H1 (cell line): ENCODE measurements around the gene CSRNP3. TPM values are rescaled to one million over a fixed set of nuclear protein-coding genes. Genes with fewer than 3 reads are reported as not detected.

Source experiments
- CTCF ChIA-PET: fragments of 300-600 bp; sonication (Branson Sonifier 250); formaldehyde crosslinking; loops from one replicate; lab custom pipeline; 2021; ENCODE audit not compliant: partially characterized antibody; lab: Charles Lee
- POLR2A ChIA-PET: fragments of 300-600 bp; sonication (Branson Sonifier 250); formaldehyde crosslinking; loops from one replicate; lab custom pipeline; 2021; ENCODE audit warnings: inconsistent platforms; ENCODE audit not compliant: partially characterized antibody; lab: Charles Lee
- DNase-seq, 2 experiments: peaks; one replicate each; pipeline versions ENCODE4 v3.0.0 to v3.0.0-alpha.2; 2010 to 2022; ENCODE audit warnings: low spot score in 2 of 2, low read depth in 1 of 2, mixed read lengths in 1 of 2
- FAIRE-seq: peaks from 2 replicates; lab custom pipeline; 2011; peaks lifted over from hg19 to GRCh38; lab: Jason Lieb, UNC
- H2AFZ ChIP-seq: 2 replicates; pipeline ENCODE4 v1.8.1; 2012; ENCODE audit warnings: low read length, inconsistent platforms
- H2AK5ac ChIP-seq: 2 replicates; pipeline ENCODE4 v1.6.1; 2013; ENCODE audit warnings: low read depth, low read length
- H2BK120ac ChIP-seq: replicated peaks from 2 replicates; pipeline ENCODE3; 2013; ENCODE audit warnings: low read depth, low read length, inconsistent platforms
- H2BK12ac ChIP-seq: 2 replicates; pipeline ENCODE4 v1.6.1; 2013; ENCODE audit warnings: low read depth, low read length
- H2BK15ac ChIP-seq: 2 replicates; pipeline ENCODE4 v1.6.1; 2013; ENCODE audit warnings: low read length
- H2BK20ac ChIP-seq: 2 replicates; pipeline ENCODE4 v1.6.1; 2013; ENCODE audit warnings: low read length
- H2BK5ac ChIP-seq: 2 replicates; pipeline ENCODE4 v1.6.1; 2013; ENCODE audit warnings: low read depth, low read length
- H3K14ac ChIP-seq: 2 replicates; pipeline ENCODE4 v1.6.1; 2013; ENCODE audit warnings: inconsistent platforms; ENCODE audit not compliant: insufficient read length
- H3K18ac ChIP-seq: 2 replicates; pipeline ENCODE4 v1.6.1; 2013; ENCODE audit warnings: low read length; ENCODE audit errors: extremely low read depth
- H3K23ac ChIP-seq: 2 replicates; pipeline ENCODE4 v1.6.1; 2013; ENCODE audit warnings: inconsistent platforms; ENCODE audit not compliant: insufficient read length
- H3K23me2 ChIP-seq: 2 replicates; pipeline ENCODE4 v1.6.1; 2013; ENCODE audit warnings: low read depth, low read length
- H3K27ac ChIP-seq: 2 replicates; pipeline ENCODE4 v1.6.1; 2011; ENCODE audit warnings: low read depth, low read length, inconsistent platforms
- H3K27me3 ChIP-seq, 4 experiments: replicated peaks in 1 of 4; 1 replicate in 1 of 4; 2 replicates in 3 of 4; pipeline versions ENCODE4 v1.6.1 to v1.8.1; 2011 to 2013; ENCODE audit warnings: low read length in 3 of 4, mild to moderate bottlenecking in 3 of 4, inconsistent platforms in 2 of 4, mixed read lengths in 2 of 4, moderate library complexity in 1 of 4; ENCODE audit not compliant: control insufficient read depth in 3 of 4, insufficient read depth in 3 of 4; ENCODE audit errors: extremely low read depth in 1 of 4
- H3K36me3 ChIP-seq, 4 experiments: 2 replicates each; pipeline versions ENCODE4 v1.6.1 to v1.8.1; 2011 to 2013; ENCODE audit warnings: mild to moderate bottlenecking in 4 of 4, low read length in 3 of 4, moderate library complexity in 2 of 4, control low read depth in 1 of 4, inconsistent platforms in 1 of 4; ENCODE audit not compliant: insufficient read depth in 4 of 4, control insufficient read depth in 2 of 4
- H3K4ac ChIP-seq: replicated peaks from 2 replicates; pipeline ENCODE3; 2013; ENCODE audit warnings: low read length, low read depth, mixed read lengths, inconsistent platforms; ENCODE audit not compliant: insufficient read length
- H3K4me1 ChIP-seq, 4 experiments: replicated peaks in 1 of 4; 1 replicate in 1 of 4; 2 replicates in 3 of 4; pipeline versions ENCODE4 v1.6.1 to v1.8.1; 2011 to 2013; ENCODE audit warnings: low read length in 3 of 4, inconsistent platforms in 2 of 4, mixed read lengths in 1 of 4; ENCODE audit not compliant: insufficient read depth in 4 of 4, control insufficient read depth in 3 of 4
- H3K4me2 ChIP-seq, 2 experiments: 2 replicates each; pipeline versions ENCODE4 v1.6.1 to v1.8.1; 2011 to 2013; ENCODE audit warnings: low read depth in 2 of 2, low read length in 2 of 2, control low read depth in 1 of 2, inconsistent platforms in 1 of 2, mild to moderate bottlenecking in 1 of 2; ENCODE audit not compliant: insufficient read depth in 1 of 2
- H3K4me3 ChIP-seq, 4 experiments: fragments of 200-600, 300-600 bp in 1 of 4; sonication (generic), shearing (Covaris generic), sonication (Bioruptor Twin) in 1 of 4; 2 replicates each; pipeline versions ENCODE4 v1.5.1 to v1.8.1; 2011 to 2016; ENCODE audit warnings: low read length in 4 of 4, low read depth in 3 of 4, control low read depth in 2 of 4, inconsistent platforms in 2 of 4, mild to moderate bottlenecking in 2 of 4, mixed read lengths in 1 of 4, moderate library complexity in 1 of 4; ENCODE audit not compliant: insufficient read depth in 2 of 4; ENCODE audit errors: extremely low read depth in 1 of 4
- H3K56ac ChIP-seq: replicated peaks from 2 replicates; pipeline ENCODE3; 2013; ENCODE audit warnings: low read depth, mild to moderate bottlenecking, mixed read lengths, low read length, inconsistent platforms; ENCODE audit not compliant: insufficient read length
- H3K79me1 ChIP-seq: 2 replicates; pipeline ENCODE4 v1.6.1; 2013; ENCODE audit warnings: low read depth, low read length, control low read depth
- H3K79me2 ChIP-seq, 2 experiments: 2 replicates each; pipeline versions ENCODE4 v1.6.1 to v1.8.1; 2012 to 2013; ENCODE audit warnings: low read length in 2 of 2, mild to moderate bottlenecking in 2 of 2, inconsistent platforms in 1 of 2; ENCODE audit not compliant: insufficient read depth in 2 of 2, control insufficient read depth in 1 of 2
- H3K9ac ChIP-seq, 4 experiments: replicated peaks in 1 of 4; 1 replicate in 1 of 4; 2 replicates in 3 of 4; pipeline versions ENCODE4 v1.6.1 to v1.8.1; 2011 to 2013; ENCODE audit warnings: low read depth in 3 of 4, low read length in 3 of 4, control low read depth in 2 of 4, mild to moderate bottlenecking in 2 of 4, moderate library complexity in 2 of 4, inconsistent platforms in 1 of 4; ENCODE audit errors: extremely low read depth in 1 of 4
- H3K9me3 ChIP-seq, 2 experiments: 2 replicates each; pipeline versions ENCODE4 v1.6.1 to v1.8.1; 2012 to 2013; ENCODE audit warnings: mild to moderate bottlenecking in 2 of 2, moderate library complexity in 2 of 2, control low read depth in 1 of 2, inconsistent platforms in 1 of 2, low read depth in 1 of 2, low read length in 1 of 2, mixed read lengths in 1 of 2; ENCODE audit not compliant: insufficient read depth in 2 of 2
- H4K20me1 ChIP-seq, 2 experiments: replicated peaks in 1 of 2; 2 replicates each; pipeline versions ENCODE3 to v1.8.1; 2011 to 2013; ENCODE audit warnings: inconsistent platforms in 2 of 2, low read length in 2 of 2, mild to moderate bottlenecking in 1 of 2; ENCODE audit not compliant: insufficient read depth in 2 of 2, control insufficient read depth in 1 of 2
- H4K5ac ChIP-seq: 2 replicates; pipeline ENCODE4 v1.6.1; 2013; ENCODE audit warnings: low read length, low read depth, mixed read lengths, inconsistent platforms; ENCODE audit not compliant: insufficient read length
- H4K8ac ChIP-seq: 2 replicates; pipeline ENCODE4 v1.8.0; 2013; ENCODE audit warnings: mild to moderate bottlenecking, moderate library complexity, low read length, inconsistent platforms; ENCODE audit not compliant: insufficient read depth; ENCODE audit errors: extremely low read depth
- H4K91ac ChIP-seq: replicated peaks from 2 replicates; pipeline ENCODE3; 2013; ENCODE audit warnings: low read length, mixed read lengths, inconsistent platforms; ENCODE audit not compliant: insufficient read length
- GTF2F1 ChIP-seq: IDR thresholded peaks from 2 replicates; pipeline ENCODE4 v1.6.1; 2012; ENCODE audit warnings: low read depth, low read length, improper control_type of control experiment, borderline replicate concordance
- POLR2A ChIP-seq, 2 experiments: IDR thresholded peaks; 1 replicate in 1 of 2; 2 replicates in 1 of 2; pipeline ENCODE4 v1.6.1; 2011; ENCODE audit warnings: low read depth in 2 of 2, low read length in 2 of 2, mild to moderate bottlenecking in 2 of 2; ENCODE audit errors: control extremely low read depth in 1 of 2
- RBBP5 ChIP-seq: IDR thresholded peaks from 2 replicates; pipeline ENCODE4 v1.7.1; 2012; ENCODE audit warnings: low read depth, mild to moderate bottlenecking, inconsistent platforms, low read length, moderate library complexity, borderline replicate concordance
- RXRA ChIP-seq: IDR thresholded peaks from 2 replicates; pipeline ENCODE4 v1.6.1; 2011; ENCODE audit warnings: low read depth, mild to moderate bottlenecking, low read length, moderate library complexity; ENCODE audit not compliant: insufficient read depth
- SIX5 ChIP-seq: IDR thresholded peaks from 2 replicates; pipeline ENCODE4 v1.6.1; 2011; ENCODE audit warnings: mild to moderate bottlenecking, low read depth, low read length
- WGBS, 2 experiments: shearing (Covaris generic) in 1 of 2; methylation state at CpG; one replicate each; pipeline versions ENCODE4 v1.1.6 to v1.1.7; 2013 to 2015; ENCODE audit warnings: low lambda C conversion rate in 2 of 2, mixed read lengths in 2 of 2, inconsistent platforms in 1 of 2, low coverage in 1 of 2, missing lambda C conversion rate in 1 of 2; ENCODE audit not compliant: insufficient replicate concordance in 2 of 2, insufficient coverage in 1 of 2, insufficient read length in 1 of 2; ENCODE audit errors: extremely low coverage in 1 of 2, missing lambda C conversion rate in 1 of 2; 5-methylcytosine and 5-hydroxymethylcytosine counted together
- polyA plus RNA-seq, 7 experiments: library from polyadenylated mRNA; depleted of rRNA in 3 of 7; stranded (reverse) in 5 of 7; unstranded in 2 of 7; fragments of >200 nt in 5 of 7; fragments of 200-250 nt in 2 of 7; gene quantifications; 1 replicate in 5 of 7; 2 replicates in 1 of 7; 4 replicates in 1 of 7; pipeline versions ENCODE4 v1.2.1 to v1.2.3, GENCODE V29; 2011 to 2013; ENCODE audit warnings: missing spikeins in 2 of 7, mixed read lengths in 2 of 7
- total RNA-seq: library from RNA; stranded (reverse); fragmentation: NEBNext Ultra II Directional; extraction: Animal tissue kit (Norgen Biotek cat#: 25700); gene quantifications from 2 replicates; pipeline ENCODE4 v1.2.1, GENCODE V29; 2021

CSRNP3 gene
- total and polyA plus RNA-seq, 2 of the 8 experiments (the other 6 are each of a cell fraction or from before 2014, with no cell fraction given), result 1.3 to 6.5 TPM

DNA sequence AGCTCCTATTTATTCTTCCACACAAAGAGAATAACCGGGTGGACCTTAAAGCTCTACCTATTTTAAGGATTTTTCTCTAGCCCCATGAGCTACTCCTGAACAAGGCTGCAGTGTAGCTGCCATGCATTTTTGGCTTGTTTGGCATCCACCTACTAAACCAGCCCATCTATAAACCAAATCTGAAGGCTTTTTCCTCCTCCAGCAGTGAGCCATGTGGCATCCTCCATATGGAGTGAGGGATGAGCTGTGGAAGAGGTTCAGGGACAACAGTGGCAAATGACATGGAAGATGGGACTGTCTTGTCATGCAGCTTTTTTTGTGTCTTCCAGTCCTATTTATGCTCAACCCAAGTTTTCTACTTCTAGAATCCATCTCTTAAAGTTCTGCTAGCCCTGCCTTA is 224.3 kb downstream of the CSRNP3 start:
- Histone ChIP-seq H2BK20ac (no peak overlapping the region), H3K9ac (no peak overlapping the region), H2AFZ (no peak overlapping the region), H3K23ac (no peak overlapping the region), H3K4me3 (no peak overlapping the region), H2BK15ac (no peak overlapping the region), H3K4me2 (no peak overlapping the region), H2AK5ac (no peak overlapping the region), H2BK12ac (no peak overlapping the region), H3K79me2 (no peaks in the 10 kb centered on the region), H4K20me1 (no peaks in the 10 kb centered on the region), H3K27me3 (no peaks in the 10 kb centered on the region), H3K4ac (no peak overlapping the region), H2BK5ac (no peak overlapping the region), H3K36me3 (no peaks in the 10 kb centered on the region), H4K91ac (no peak overlapping the region), H3K27ac (no peak overlapping the region), H3K18ac (no peak overlapping the region), H3K23me2 (no peaks in the 10 kb centered on the region), H3K14ac (no peak overlapping the region), H3K56ac (no peak overlapping the region), H4K8ac (no peak overlapping the region), H3K9me3 (no peaks in the 10 kb centered on the region), H3K79me1 (no peaks in the 10 kb centered on the region), H2BK120ac (no peak overlapping the region), H4K5ac (no peak overlapping the region), H3K4me1 (peaks cover 0 to 8% (median 3%) of the 10 kb centered on the region in 4 experiments; a peak in 5 of 7 replicates)
- WGBS, 2 experiments, result 96% methylated on average over 1 of the region's 1 CpG; no CpG with 5 or more reads in 1 of the 2 experiments
- ChIA-PET CTCF (interaction anchor here (1.0 to 1.5 kb wide), 5 partner anchors 25 to 180 kb away, joined by 3 to 6 read pairs (median 4); no protein-coding TSS in a partner anchor), POLR2A (interaction anchor here (1.1 kb wide), 1 partner anchor 11 kb away, joined by 3 read pairs; no protein-coding TSS in a partner anchor)
- DNase-seq, result no peak
- FAIRE-seq, result no peak
- TF ChIP-seq GTF2F1, result no peak
- TF ChIP-seq RBBP5, result no peak
- TF ChIP-seq RXRA, result no peak
- TF ChIP-seq POLR2A (IDR thresholded peaks at IDR 0.05; ENCODE audit: control extremely low read depth in 1 of 2, low read depth in 2 of 2, low read length in 2 of 2), result no peak
- no peak for TF ChIP-seq SIX5
